Neural progenitor cell (in vitro differentiated cells): ENCODE measurements around the gene TRIM36.

ENCODE experiments used
- EZH2 ChIP-seq: fragments of 200-600 bp; sonication (generic); IDR thresholded peaks from 2 replicates; pipeline ENCODE4 v1.6.1; 2017; ENCODE audit warnings: antibody characterized with exemption, mild to moderate bottlenecking, moderate library complexity
- TF ChIP-seq, protein P1 (sequence below): fragments of 200-600 bp; sonication (generic); IDR thresholded peaks from 2 replicates; pipeline ENCODE4 v1.5.1; 2017; ENCODE audit warnings: antibody characterized with exemption, mild to moderate bottlenecking

GRCh38 chr5:115124741-115125140 lies 45.0 kb downstream of the TRIM36 start:
- TF ChIP-seq, protein P1, sequence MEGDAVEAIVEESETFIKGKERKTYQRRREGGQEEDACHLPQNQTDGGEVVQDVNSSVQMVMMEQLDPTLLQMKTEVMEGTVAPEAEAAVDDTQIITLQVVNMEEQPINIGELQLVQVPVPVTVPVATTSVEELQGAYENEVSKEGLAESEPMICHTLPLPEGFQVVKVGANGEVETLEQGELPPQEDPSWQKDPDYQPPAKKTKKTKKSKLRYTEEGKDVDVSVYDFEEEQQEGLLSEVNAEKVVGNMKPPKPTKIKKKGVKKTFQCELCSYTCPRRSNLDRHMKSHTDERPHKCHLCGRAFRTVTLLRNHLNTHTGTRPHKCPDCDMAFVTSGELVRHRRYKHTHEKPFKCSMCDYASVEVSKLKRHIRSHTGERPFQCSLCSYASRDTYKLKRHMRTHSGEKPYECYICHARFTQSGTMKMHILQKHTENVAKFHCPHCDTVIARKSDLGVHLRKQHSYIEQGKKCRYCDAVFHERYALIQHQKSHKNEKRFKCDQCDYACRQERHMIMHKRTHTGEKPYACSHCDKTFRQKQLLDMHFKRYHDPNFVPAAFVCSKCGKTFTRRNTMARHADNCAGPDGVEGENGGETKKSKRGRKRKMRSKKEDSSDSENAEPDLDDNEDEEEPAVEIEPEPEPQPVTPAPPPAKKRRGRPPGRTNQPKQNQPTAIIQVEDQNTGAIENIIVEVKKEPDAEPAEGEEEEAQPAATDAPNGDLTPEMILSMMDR = no peak
- no peak for TF ChIP-seq EZH2
